Upper lobe of right lung (tissue), 1 donor: ENCODE results near the gene NISCH. TPM values are rescaled to one million over a fixed set of nuclear protein-coding genes. Genes with fewer than 3 reads are reported as not detected.

ENCODE experiments used
- ATAC-seq: fragments of 200-7000 bp; cut with Tn5 transposase; one replicate; pipeline ENCODE4 v1.9.1; 2020; ENCODE audit warnings: mild to moderate bottlenecking, moderate library complexity
- DNase-seq: peaks from one replicate; pipeline ENCODE4 v3.0.0-alpha.2; 2020
- H3K27ac ChIP-seq: fragments of 200-600 bp; one replicate; pipeline ENCODE4 v1.8.0; 2022
- H3K27me3 ChIP-seq: fragments of 200-600 bp; one replicate; pipeline ENCODE4 v1.8.0; 2022; ENCODE audit warnings: mild to moderate bottlenecking
- H3K36me3 ChIP-seq: fragments of 200-600 bp; one replicate; pipeline ENCODE4 v1.8.0; 2022
- H3K4me1 ChIP-seq: fragments of 200-600 bp; one replicate; pipeline ENCODE4 v1.8.0; 2022
- H3K4me3 ChIP-seq: fragments of 200-600 bp; one replicate; pipeline ENCODE4 v1.8.0; 2022; ENCODE audit warnings: mild to moderate bottlenecking
- H3K9me3 ChIP-seq: fragments of 200-600 bp; one replicate; pipeline ENCODE4 v1.8.0; 2022
- CTCF ChIP-seq: fragments of 200-600 bp; IDR thresholded peaks from one replicate; pipeline ENCODE4 v1.8.0; 2022; ENCODE audit warnings: antibody characterized with exemption
- intact Hi-C: fragments of 100-400 bp; cut with DNase I; formaldehyde crosslinking; loops from one replicate; pipeline ENCODE4 v1.11.0; 2022
- total RNA-seq: library from RNA; stranded (reverse); fragmentation: NEBNext Ultra II Directional; extraction: Animal tissue kit (Norgen Biotek cat#: 25700); gene quantifications from one replicate; pipeline ENCODE4 v1.2.1, GENCODE V29; 2021
- donor health status: DM: no; HTN: yes; CAD: no; lungs with severe emphysema.

Gene NISCH
- total RNA-seq, 1 donor from 2014 or later, result 94.6 TPM

DNA sequence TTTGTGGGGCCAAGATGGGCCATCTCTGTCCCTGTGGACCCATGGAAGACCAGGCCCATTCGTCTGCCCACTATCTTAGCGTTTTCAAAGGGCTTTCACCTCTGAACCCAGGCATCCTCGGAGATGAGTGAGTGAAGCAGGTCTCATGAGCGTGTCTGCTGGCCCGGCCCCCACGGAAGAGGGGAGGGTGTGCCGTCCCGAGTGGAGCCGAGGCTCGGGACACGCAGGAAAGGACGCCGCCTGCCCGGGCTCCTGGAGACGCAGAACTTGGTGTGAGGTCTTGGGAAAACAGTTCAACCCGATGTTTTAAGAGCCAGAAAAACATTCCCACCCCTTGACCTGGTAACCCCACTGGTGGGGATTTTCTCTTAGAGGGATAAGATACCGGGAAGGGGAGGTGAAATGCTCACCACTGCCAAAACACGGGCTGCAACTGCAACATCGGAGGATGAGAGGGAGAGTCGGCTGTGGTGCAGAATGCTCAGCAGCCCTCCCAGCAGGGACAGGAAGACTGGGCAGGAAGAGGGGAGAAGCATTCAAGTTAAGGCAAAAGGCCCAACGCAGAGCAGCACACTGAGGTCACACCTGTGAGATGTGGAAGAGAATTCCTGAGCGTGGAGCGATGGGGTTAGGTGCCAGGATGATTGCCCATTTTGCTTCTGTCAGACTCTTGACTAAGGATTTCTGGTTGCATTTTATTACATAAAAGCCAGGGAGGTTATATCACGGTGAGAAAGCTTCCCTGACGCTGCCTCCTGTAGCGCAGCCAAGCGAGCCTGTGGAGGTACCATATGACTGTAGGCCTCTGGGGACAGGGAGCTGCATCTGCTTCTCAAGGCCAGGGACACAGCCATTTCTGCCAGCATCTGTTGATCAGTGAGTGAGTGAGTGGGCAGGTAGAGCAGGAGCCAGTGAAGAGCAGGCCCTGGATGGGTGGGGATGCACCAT is 25.6 kb downstream of the NISCH start:
- Histone ChIP-seq H3K27me3 (no peaks in the 10 kb centered on the region), H3K9me3 (no peaks in the 10 kb centered on the region), H3K4me3 (no peak overlapping the region), H3K4me1 (peaks cover 15% of the 10 kb centered on the region), H3K27ac (no peak overlapping the region), H3K36me3 (peaks cover 75% of the 10 kb centered on the region)
- ATAC-seq (no peak), DNase-seq (peak; percentile 52)
- TF ChIP-seq CTCF, result no peak
- intact Hi-C loops, result no loop called here

GRCh38 chr3:52481819-52482521 is 26.6 kb downstream of the NISCH start:
- Histone ChIP-seq H3K4me1 (peaks cover 15% of the 10 kb centered on the region), H3K36me3 (peaks cover 75% of the 10 kb centered on the region), H3K27me3 (no peaks in the 10 kb centered on the region), H3K4me3 (no peak overlapping the region), H3K9me3 (no peaks in the 10 kb centered on the region), H3K27ac (no peak overlapping the region)
- TF ChIP-seq CTCF, result peak; percentile 37
- ATAC-seq (no peak), DNase-seq (peak; percentile 68)
- intact Hi-C loops, result no loop called here

- intact Hi-C loops, result no loop called here
Observed at GRCh38 chr3:52483081-52483480, 27.7 kb downstream of the NISCH start.

GRCh38 chr3:52483577-52484381 is 28.4 kb downstream of the NISCH start:
- H3K27me3 ChIP-seq, result no peaks in the 10 kb centered on the region
- H3K36me3 ChIP-seq, result peaks cover 75% of the 10 kb centered on the region
- DNase-seq (peak; percentile 53), ATAC-seq (peak; percentile 6)
- intact Hi-C loops, result no loop called here
- TF ChIP-seq CTCF, result no peak
- peak overlapping the region; percentile 4 for H3K27ac ChIP-seq
- no peak overlapping the region for H3K4me3 ChIP-seq
- no peaks in the 10 kb centered on the region for H3K9me3 ChIP-seq
- H3K4me1 ChIP-seq, result peaks cover 15% of the 10 kb centered on the region

More at GRCh38 chr3:52483081-52483480, 27.7 kb downstream of the NISCH start:
- peaks cover 75% of the 10 kb centered on the region for H3K36me3 ChIP-seq
- no peak for ATAC-seq
- no peaks in the 10 kb centered on the region for H3K9me3 ChIP-seq
- peak overlapping the region; percentile 4 for H3K27ac ChIP-seq
- peak; percentile 54 for DNase-seq
- H3K4me1 ChIP-seq, result peaks cover 15% of the 10 kb centered on the region
- no peak overlapping the region for H3K4me3 ChIP-seq
- no peak for TF ChIP-seq CTCF
- no peaks in the 10 kb centered on the region for H3K27me3 ChIP-seq

GRCh38 chr3:52484680-52485461 is 29.5 kb downstream of the NISCH start:
- no peaks in the 10 kb centered on the region for H3K9me3 ChIP-seq
- peaks cover 18% of the 10 kb centered on the region for H3K4me1 ChIP-seq
- intact Hi-C loops, result no loop called here
- H3K4me3 ChIP-seq, result no peak overlapping the region
- H3K27me3 ChIP-seq, result no peaks in the 10 kb centered on the region
- no peak for ATAC-seq
- H3K27ac ChIP-seq, result peak overlapping the region; percentile 55
- no peak for DNase-seq
- TF ChIP-seq CTCF, result no peak
- H3K36me3 ChIP-seq, result peaks cover 75% of the 10 kb centered on the region
